SW480 (cell line): ENCODE data around the gene SNRPA1.

Experiments
- DNase-seq: peaks from one replicate; pipeline ENCODE4 v3.0.0-alpha.2; 2016; ENCODE audit warnings: low spot score

The SNRPA1 gene

DNA sequence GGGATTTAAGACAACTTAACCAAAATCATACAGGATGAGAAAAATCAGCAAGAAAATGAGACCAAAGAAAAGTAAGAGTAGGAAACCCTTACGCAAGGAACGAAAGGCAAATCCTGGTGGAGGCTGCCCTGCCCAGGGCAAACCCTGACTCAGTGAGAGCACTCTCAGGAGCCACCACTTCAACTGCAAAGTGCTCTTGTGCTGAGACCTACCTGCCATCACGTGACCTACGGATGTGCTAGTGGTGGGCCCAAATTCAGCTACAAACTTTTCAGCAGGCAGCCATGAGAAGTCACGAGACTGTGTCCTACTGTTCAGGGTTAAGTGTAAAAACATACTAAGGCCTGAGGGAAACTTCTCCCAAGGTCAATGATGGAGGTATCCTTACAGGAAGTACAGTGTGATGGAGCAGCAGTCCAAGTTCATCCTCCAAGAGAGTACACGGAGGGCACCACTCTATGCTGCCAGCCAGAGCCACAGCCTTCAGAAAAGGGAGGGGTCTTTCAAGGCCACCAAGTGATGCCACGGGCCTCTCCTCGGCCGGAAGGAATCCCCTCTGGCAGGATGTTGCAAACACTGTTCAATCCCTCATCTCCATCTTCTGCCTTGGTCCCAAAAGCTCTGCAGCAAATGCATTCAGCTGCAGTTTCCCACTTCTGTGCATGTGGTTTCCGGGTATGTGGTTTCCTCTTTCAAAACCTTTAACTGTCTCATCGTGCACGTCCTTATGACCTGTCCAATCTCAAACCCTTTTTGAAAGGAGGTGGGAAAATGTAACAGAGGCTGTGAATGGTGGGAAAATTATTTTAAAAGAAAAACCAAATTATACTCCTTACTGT lies 52.7 kb downstream of the SNRPA1 start:
- no peak for DNase-seq

DNA sequence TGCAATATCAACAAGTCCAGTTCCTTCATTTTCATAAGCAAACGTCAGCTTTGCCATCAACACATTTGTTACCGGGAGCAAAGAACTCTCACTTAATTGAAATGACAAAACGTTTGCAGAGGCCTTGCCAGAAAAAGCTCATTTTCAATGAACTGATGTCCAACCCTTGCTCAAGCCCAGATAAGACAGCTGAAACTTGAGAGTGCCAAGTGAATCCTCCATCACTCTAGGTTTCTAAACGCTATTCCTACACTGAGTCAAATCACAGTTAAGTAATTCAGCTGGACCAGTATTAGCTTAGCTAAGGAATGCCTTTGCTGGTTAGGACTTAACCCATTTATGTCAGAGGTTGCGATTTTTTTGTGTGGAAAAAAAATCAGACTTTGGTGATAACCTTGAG lies 54.7 kb downstream of the SNRPA1 start:
- DNase-seq = no peak

GRCh38 chr15:101239724-101240136 lies 55.3 kb downstream of the SNRPA1 start:
- DNase-seq = no peak

DNA sequence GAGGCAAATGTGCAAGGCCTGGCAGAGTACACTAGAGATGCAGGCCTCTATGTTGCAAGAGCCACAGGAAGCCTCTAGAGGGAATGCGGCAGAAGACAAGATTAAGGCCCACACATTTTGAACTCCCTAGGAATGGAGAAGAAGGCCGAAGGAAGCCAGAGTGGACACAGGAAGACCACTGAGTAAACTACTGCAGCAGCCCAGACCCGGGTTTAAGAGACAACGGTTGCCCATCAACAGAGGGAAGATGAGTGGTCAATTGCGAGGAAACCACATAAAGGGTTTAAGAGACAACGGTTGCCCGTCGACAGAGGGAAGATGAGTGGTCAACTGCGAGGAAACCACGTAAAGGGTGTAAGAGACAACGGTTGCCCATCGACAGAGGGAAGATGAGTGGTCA lies 57.8 kb downstream of the SNRPA1 start:
- no peak for DNase-seq

DNA sequence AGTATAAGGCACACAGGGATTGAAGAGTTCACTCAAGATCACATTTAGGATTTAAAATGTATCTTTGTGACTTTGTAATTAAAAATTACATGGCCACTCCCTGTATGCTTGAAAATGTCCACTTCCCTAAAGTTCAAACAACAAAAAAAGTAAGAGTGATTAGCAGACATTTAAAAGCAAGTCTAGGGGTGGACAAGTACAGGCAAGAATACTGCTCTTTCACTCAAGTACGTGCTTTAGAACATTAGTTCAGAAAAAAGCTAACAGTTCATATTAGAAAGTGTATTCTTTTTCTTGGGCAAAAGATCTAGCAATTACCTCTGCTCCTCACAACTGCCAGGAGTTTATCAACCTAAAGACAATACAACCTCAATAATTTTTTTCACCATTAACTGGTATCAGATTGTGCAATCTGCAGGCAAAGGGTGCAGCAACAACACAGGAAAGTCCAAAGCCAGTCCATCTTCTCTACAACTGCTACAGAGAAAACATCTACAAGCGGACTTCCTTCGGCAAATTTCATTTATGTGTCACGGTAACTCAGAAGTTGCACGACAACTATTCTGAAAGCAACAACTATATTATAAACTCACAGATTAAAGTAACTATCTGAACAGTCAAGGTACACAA lies 61.3 kb downstream of the SNRPA1 start:
- DNase-seq = no peak

DNA sequence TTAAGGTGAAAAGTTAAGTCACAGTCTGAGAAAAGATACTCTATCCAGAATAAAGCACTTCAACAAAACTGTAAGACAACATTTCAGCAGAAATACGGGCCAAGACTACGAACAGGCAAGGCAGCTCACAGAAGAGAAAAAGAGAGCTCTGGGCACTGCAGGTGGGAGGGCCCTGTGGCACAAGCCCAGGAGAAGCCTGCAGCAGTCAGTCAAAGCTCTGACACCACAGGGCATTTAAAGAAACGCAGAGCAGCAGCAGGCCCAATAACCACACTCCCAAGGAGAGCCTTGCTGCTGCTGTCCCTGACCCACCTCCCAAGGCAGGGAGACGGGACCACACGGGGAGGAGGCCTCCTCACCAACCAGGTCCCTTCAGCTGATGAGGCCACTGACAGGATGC lies 62.4 kb downstream of the SNRPA1 start:
- no peak for DNase-seq
